Uterus (tissue), 2 donors: ENCODE data around the gene PLPP4.

ENCODE experiments used
- POLR2A ChIP-seq, 2 donors: fragments of 450-650 bp; IDR thresholded peaks; one replicate each; pipeline ENCODE4 v1.6.1; 2016; ENCODE audit warnings: antibody characterized with exemption in 2 of 2, mild to moderate bottlenecking in 1 of 2, moderate library complexity in 1 of 2
- TF ChIP-seq, protein P1 (sequence below), 4 experiments: fragments of 200-600 bp in 2 of 4; fragments of 450-650 bp in 2 of 4; sonication (generic) in 2 of 4; IDR thresholded peaks; one replicate each; pipeline ENCODE4 v1.5.1; 2016 to 2019; ENCODE audit warnings: antibody characterized with exemption in 4 of 4, mild to moderate bottlenecking in 2 of 4, moderate library complexity in 1 of 4

DNA sequence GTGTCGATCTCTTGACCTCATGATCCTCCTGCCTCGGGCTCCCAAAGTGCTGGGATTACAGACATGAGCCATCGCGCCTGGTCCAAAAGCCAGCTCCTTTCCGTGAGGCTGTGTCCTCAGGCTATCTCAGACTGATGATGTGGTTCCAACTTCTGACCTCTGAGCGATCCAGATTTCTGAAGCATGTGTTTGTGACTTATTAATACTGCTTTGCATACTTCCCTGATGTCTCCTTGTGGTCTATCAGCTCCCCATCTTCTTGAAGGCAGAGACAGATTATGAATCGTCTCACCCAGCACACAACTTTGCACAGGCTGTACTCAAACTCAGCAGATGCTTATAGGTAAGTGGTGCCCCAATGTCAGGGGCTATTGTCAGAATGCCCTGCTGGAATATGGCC, 2.0 kb upstream of the PLPP4 start:
- TF ChIP-seq POLR2A (IDR thresholded peaks at IDR 0.05): no peak
- TF ChIP-seq, protein P1, sequence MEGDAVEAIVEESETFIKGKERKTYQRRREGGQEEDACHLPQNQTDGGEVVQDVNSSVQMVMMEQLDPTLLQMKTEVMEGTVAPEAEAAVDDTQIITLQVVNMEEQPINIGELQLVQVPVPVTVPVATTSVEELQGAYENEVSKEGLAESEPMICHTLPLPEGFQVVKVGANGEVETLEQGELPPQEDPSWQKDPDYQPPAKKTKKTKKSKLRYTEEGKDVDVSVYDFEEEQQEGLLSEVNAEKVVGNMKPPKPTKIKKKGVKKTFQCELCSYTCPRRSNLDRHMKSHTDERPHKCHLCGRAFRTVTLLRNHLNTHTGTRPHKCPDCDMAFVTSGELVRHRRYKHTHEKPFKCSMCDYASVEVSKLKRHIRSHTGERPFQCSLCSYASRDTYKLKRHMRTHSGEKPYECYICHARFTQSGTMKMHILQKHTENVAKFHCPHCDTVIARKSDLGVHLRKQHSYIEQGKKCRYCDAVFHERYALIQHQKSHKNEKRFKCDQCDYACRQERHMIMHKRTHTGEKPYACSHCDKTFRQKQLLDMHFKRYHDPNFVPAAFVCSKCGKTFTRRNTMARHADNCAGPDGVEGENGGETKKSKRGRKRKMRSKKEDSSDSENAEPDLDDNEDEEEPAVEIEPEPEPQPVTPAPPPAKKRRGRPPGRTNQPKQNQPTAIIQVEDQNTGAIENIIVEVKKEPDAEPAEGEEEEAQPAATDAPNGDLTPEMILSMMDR (IDR thresholded peaks at IDR 0.05): no peak
